Stomach (tissue), 9 donors: ENCODE results near the gene C1QL1. TPM values are rescaled to one million over a fixed set of nuclear protein-coding genes. Genes with fewer than 3 reads are reported as not detected.

Experiments
- DNase-seq, 2 donors: peaks; one replicate each; pipeline versions ENCODE4 v3.0.0 to v3.0.0-alpha.2; 2013 to 2019
- H3K27ac ChIP-seq, 5 donors: fragments of 200-600 bp in 4 of 5; sonication (generic) in 4 of 5; one replicate each; pipeline ENCODE4 v1.5.1; 2013 to 2019; ENCODE audit warnings: mild to moderate bottlenecking in 1 of 5, moderate library complexity in 1 of 5
- H3K27me3 ChIP-seq, 3 donors: fragments of 200-600 bp; sonication (generic); one replicate each; pipeline ENCODE4 v1.5.1; 2017 to 2019; ENCODE audit warnings: mixed run types in 1 of 3
- H3K36me3 ChIP-seq, 4 donors: fragments of 200-600 bp; sonication (generic); 1 replicate in 3 of 4; 2 replicates in 1 of 4; pipeline ENCODE4 v1.5.1; 2016 to 2019
- H3K4me1 ChIP-seq, 4 donors: fragments of 200-600 bp; sonication (generic); one replicate each; pipeline ENCODE4 v1.5.1; 2016 to 2019
- H3K4me3 ChIP-seq, 4 donors: fragments of 200-600 bp; sonication (generic) in 3 of 4; one replicate each; pipeline ENCODE4 v1.5.1; 2016 to 2019; ENCODE audit warnings: mild to moderate bottlenecking in 1 of 4
- H3K9me3 ChIP-seq, 4 donors: fragments of 200-600 bp; sonication (generic); one replicate each; pipeline ENCODE4 v1.5.1; 2016 to 2019
- CTCF ChIP-seq, 7 experiments: fragments of 450-650 bp in 4 of 7; fragments of 200-600 bp in 3 of 7; sonication (generic) in 3 of 7; IDR thresholded peaks; one replicate each; pipeline ENCODE4 v1.5.1; 2016 to 2019; ENCODE audit warnings: antibody characterized with exemption in 7 of 7, control low read depth in 2 of 7, mild to moderate bottlenecking in 1 of 7
- EP300 ChIP-seq: sonication (generic); formaldehyde crosslinking; IDR thresholded peaks from one replicate; pipeline ENCODE4 v1.6.1; 2017; ENCODE audit warnings: antibody characterized with exemption
- POLR2A ChIP-seq, 4 donors: fragments of 450-650 bp; IDR thresholded peaks; one replicate each; pipeline ENCODE4 v1.6.1; 2016; ENCODE audit warnings: antibody characterized with exemption in 4 of 4, control low read depth in 2 of 4, mild to moderate bottlenecking in 1 of 4, moderate library complexity in 1 of 4
- POLR2AphosphoS5 ChIP-seq, 3 donors: sonication (generic); formaldehyde crosslinking; IDR thresholded peaks; one replicate each; pipeline ENCODE4 v1.6.1; 2016; ENCODE audit warnings: antibody characterized with exemption in 3 of 3
- WGBS, 5 donors: extraction: QIAGEN DNeasy Blood & Tissue Kit in 3 of 5; methylation state at CpG; one replicate each; pipeline versions ENCODE4 v1.1.5 to v1.1.7; 2013 to 2018; 5-methylcytosine and 5-hydroxymethylcytosine counted together
- intact Hi-C: fragments of 100-400 bp; cut with DNase I; formaldehyde crosslinking; loops from one replicate; pipeline ENCODE4 v1.15.1; 2023; ENCODE audit warnings: low total_unique reads
- polyA plus RNA-seq, 3 donors: library from polyadenylated mRNA; stranded (reverse); fragments of 200-250 nt; gene quantifications; one replicate each; pipeline ENCODE4 v1.2.3, GENCODE V29; 2013
- total RNA-seq, 5 donors: library from RNA; depleted of rRNA; stranded (reverse); fragments of >200 nt; gene quantifications; one replicate each; pipeline versions ENCODE4 v1.1.0 to v1.2.3, GENCODE V29; 2014 to 2016
- donor health status: healthy with polysubstance abuse.
- donor health status: Bipolar disorder and iron deficiency.
- donor health status: healthy.

Gene C1QL1
- total and polyA plus RNA-seq, 8 donors: 2.2 to 16.3 (median 5.2) TPM; not detected in 1

DNA sequence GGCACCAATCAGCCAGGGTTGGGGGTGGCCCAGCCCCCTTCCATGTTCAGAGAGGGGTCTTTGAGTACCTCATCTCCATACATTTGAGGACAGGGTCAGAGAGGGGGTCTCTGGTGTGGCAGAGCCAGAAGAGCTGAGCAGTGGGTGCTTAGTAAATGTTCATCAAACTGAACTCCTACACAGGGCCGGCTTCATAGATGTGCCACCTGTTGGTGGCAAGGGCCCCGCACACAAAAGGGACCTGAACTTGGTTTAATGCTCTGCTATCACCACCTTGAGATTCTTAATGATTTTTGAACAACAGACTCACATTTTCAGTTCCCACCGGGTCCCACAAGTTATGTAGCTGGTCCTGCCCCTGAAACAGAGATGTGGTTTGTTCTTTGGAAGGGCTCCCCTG lies 9.0 kb upstream of the C1QL1 start:
- DNase-seq: no peak
- peaks cover 0 to 52% (median 0%) of the 10 kb centered on the region in 3 donors for H3K27me3 ChIP-seq
- peak overlapping the region in 2 of 5 donors; percentile 51 to 73 for H3K27ac ChIP-seq
- H3K4me3 ChIP-seq: no peak overlapping the region
- WGBS, 5 donors: 60 to 76% (median 67%) methylated on average over 3 of the region's 3 CpGs
- no peaks in the 10 kb centered on the region for H3K9me3 ChIP-seq
- peaks cover 31 to 56% (median 45%) of the 10 kb centered on the region in 4 donors for H3K4me1 ChIP-seq
- TF ChIP-seq CTCF (IDR thresholded peaks at IDR 0.05): no peak
- no peak for TF ChIP-seq POLR2AphosphoS5 (IDR thresholded peaks at IDR 0.05)
- no peak for TF ChIP-seq POLR2A (IDR thresholded peaks at IDR 0.05)
- TF ChIP-seq EP300: no peak
- intact Hi-C loops: no loop called here
- H3K36me3 ChIP-seq: no peaks in the 10 kb centered on the region

DNA sequence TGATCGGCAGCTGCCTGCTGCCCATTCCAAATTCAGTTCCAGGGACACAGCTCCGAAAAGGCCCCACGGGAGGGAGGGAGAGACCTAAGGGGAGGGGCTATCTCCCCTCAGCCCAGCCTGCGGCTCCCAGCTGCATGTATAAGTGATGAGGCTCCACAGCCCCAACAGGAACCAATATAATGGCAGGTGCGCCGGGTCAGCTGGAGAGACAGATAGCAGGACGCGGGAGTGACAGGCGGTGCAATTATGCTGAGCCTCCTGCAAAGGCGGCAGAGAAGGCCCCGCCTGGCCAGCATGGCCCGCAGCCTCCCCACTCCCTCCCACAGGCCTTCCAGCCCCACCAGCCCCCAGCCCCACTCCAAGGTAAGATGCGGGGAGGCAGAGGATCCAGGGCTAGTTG lies 8.1 kb upstream of the C1QL1 start:
- H3K27me3 ChIP-seq: peaks cover 0 to 60% (median 0%) of the 10 kb centered on the region in 3 donors
- DNase-seq: no peak
- intact Hi-C loops: no loop called here
- H3K9me3 ChIP-seq: no peaks in the 10 kb centered on the region
- H3K36me3 ChIP-seq: no peaks in the 10 kb centered on the region
- no peak for TF ChIP-seq EP300
- no peak for TF ChIP-seq CTCF (IDR thresholded peaks at IDR 0.05)
- no peak for TF ChIP-seq POLR2A (IDR thresholded peaks at IDR 0.05)
- TF ChIP-seq POLR2AphosphoS5 (IDR thresholded peaks at IDR 0.05): no peak
- peaks cover 28 to 50% (median 40%) of the 10 kb centered on the region in 4 donors for H3K4me1 ChIP-seq
- 32 to 69% (median 39%) methylated on average over 8 to 13 of the region's 13 CpGs for WGBS, 5 donors
- no peak overlapping the region for H3K4me3 ChIP-seq
- H3K27ac ChIP-seq: no peak overlapping the region

DNA sequence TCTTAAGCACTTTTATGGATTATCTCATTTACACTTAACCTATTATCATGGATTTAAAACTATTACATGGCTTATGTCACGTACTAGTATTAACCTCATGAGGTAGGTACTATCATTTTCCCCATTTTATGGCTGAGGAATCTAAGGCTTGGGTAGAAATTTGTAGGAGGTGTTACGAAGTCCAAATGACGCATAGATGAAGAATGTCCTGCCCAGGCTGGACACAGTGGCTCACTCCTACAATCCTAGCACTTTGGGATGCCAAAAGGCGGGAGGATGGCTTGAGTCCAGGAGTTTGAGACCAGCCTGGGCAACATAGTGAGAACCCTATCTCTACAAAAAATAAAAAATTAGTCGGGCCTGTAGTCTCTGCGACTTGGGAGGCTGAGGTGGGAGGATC lies 4.8 kb upstream of the C1QL1 start:
- no peaks in the 10 kb centered on the region for H3K9me3 ChIP-seq
- peaks cover 0 to 76% (median 28%) of the 10 kb centered on the region in 3 donors for H3K27me3 ChIP-seq
- intact Hi-C loops: no loop called here
- H3K4me1 ChIP-seq: peaks cover 26 to 43% (median 32%) of the 10 kb centered on the region in 4 donors
- H3K27ac ChIP-seq: no peak overlapping the region
- DNase-seq: no peak
- H3K4me3 ChIP-seq: no peak overlapping the region
- TF ChIP-seq EP300: no peak
- TF ChIP-seq POLR2A (IDR thresholded peaks at IDR 0.05): no peak
- TF ChIP-seq POLR2AphosphoS5 (IDR thresholded peaks at IDR 0.05): no peak
- no peak for TF ChIP-seq CTCF (IDR thresholded peaks at IDR 0.05)
- WGBS, 5 donors: 81 to 92% (median 88%) methylated on average over 6 of the region's 6 CpGs
- H3K36me3 ChIP-seq: no peaks in the 10 kb centered on the region

- no peak for DNase-seq
- Histone ChIP-seq H3K9me3 (no peaks in the 10 kb centered on the region), H3K4me1 (peaks cover 31 to 43% (median 34%) of the 10 kb centered on the region in 4 donors), H3K27ac (no peak overlapping the region), H3K27me3 (peaks cover 3 to 76% (median 38%) of the 10 kb centered on the region in 3 donors), H3K4me3 (no peak overlapping the region), H3K36me3 (no peaks in the 10 kb centered on the region)
- TF ChIP-seq EP300: no peak
- no peak for TF ChIP-seq CTCF (IDR thresholded peaks at IDR 0.05)
- TF ChIP-seq POLR2A (IDR thresholded peaks at IDR 0.05): no peak
- no peak for TF ChIP-seq POLR2AphosphoS5 (IDR thresholded peaks at IDR 0.05)
- intact Hi-C loops: no loop called here
- 53 to 63% (median 57%) methylated on average over 8 of the region's 8 CpGs for WGBS, 5 donors
Measured at GRCh38 chr17:44971776-44972483, 3.8 kb upstream of the C1QL1 start.
